T-cell (primary cell): ENCODE measurements around the gene PLBD2. TPM values are rescaled to one million over a fixed set of nuclear protein-coding genes. Genes with fewer than 3 reads are reported as not detected.

Experiments
- ATAC-seq, 4 experiments: fragments of 200-7000 bp in 3 of 4; fragments of 150-1000 bp in 1 of 4; cut with Tn5 transposase; replicated peaks in 1 of 4; 1 replicate in 3 of 4; 2 replicates in 1 of 4; pipeline ENCODE4 v1.10.0; 2021; ENCODE audit warnings: moderate library complexity in 3 of 4, mild to moderate bottlenecking in 2 of 4, moderate number of reproducible peaks in 1 of 4
- CTCF ChIA-PET, 2 donors: fragments of 300-600 bp; sonication (Branson Sonifier 250); formaldehyde crosslinking; loops; one replicate each; lab custom pipeline; 2022; ENCODE audit warnings: antibody characterized with exemption in 2 of 2; lab: Charles Lee
- POLR2A ChIA-PET, 2 donors: fragments of 300-600 bp; sonication (Branson Sonifier 250); formaldehyde crosslinking; loops; one replicate each; lab custom pipeline; 2022; ENCODE audit warnings: antibody characterized with exemption in 2 of 2; lab: Charles Lee
- DNase-seq, 35 experiments: peaks; one replicate each; pipeline versions ENCODE4 v3.0.0 to v3.0.0-alpha.2; 2013 to 2023
- H3K27ac ChIP-seq: one replicate; pipeline ENCODE4 v1.5.1; 2013; ENCODE audit warnings: low read length
- H3K27me3 ChIP-seq, 2 experiments: replicated peaks in 1 of 2; 1 replicate in 1 of 2; 2 replicates in 1 of 2; pipeline versions ENCODE4 v1.6.1 to v1.7.0; 2013; ENCODE audit warnings: low read length in 1 of 2, mixed read lengths in 1 of 2; ENCODE audit not compliant: control insufficient read depth in 2 of 2, insufficient read depth in 2 of 2; ENCODE audit errors: extremely low read depth in 1 of 2
- H3K36me3 ChIP-seq, 2 donors: 1 replicate in 1 of 2; 2 replicates in 1 of 2; pipeline versions ENCODE4 v1.6.1 to v1.7.0; 2013; ENCODE audit warnings: low read length in 1 of 2; ENCODE audit not compliant: control insufficient read depth in 2 of 2, insufficient read depth in 1 of 2; ENCODE audit errors: extremely low read depth in 1 of 2
- H3K4me1 ChIP-seq, 2 experiments: 1 replicate in 1 of 2; 2 replicates in 1 of 2; pipeline versions ENCODE4 v1.6.1 to v1.7.0; 2013; ENCODE audit warnings: low read length in 2 of 2, mixed read lengths in 1 of 2; ENCODE audit not compliant: insufficient read depth in 2 of 2, control insufficient read depth in 1 of 2; ENCODE audit errors: extremely low read depth in 1 of 2
- H3K4me3 ChIP-seq, 2 donors: 1 replicate in 1 of 2; 2 replicates in 1 of 2; pipeline versions ENCODE4 v1.5.1 to v1.7.0; 2013; ENCODE audit warnings: mild to moderate bottlenecking in 2 of 2, low read length in 1 of 2, moderate library complexity in 1 of 2; ENCODE audit not compliant: control insufficient read depth in 1 of 2; ENCODE audit errors: extremely low read depth in 1 of 2
- H3K9me3 ChIP-seq: 2 replicates; pipeline ENCODE4 v1.7.0; 2013
- H3K27ac Mint-ChIP-seq, 2 donors: one replicate each; pipeline ENCODE4 v1.8.0; 2020 to 2021; ENCODE audit warnings: mild to moderate bottlenecking in 2 of 2, mixed read lengths in 2 of 2
- H3K27me3 Mint-ChIP-seq, 2 donors: one replicate each; pipeline ENCODE4 v1.8.0; 2021 to 2022; ENCODE audit warnings: mixed read lengths in 2 of 2
- H3K36me3 Mint-ChIP-seq: one replicate; pipeline ENCODE4 v1.8.0; 2021; ENCODE audit warnings: mixed read lengths
- H3K4me1 Mint-ChIP-seq, 3 donors: one replicate each; pipeline ENCODE4 v1.8.0; 2020 to 2022; ENCODE audit warnings: mixed read lengths in 3 of 3, mild to moderate bottlenecking in 1 of 3
- H3K4me3 Mint-ChIP-seq, 3 donors: one replicate each; pipeline ENCODE4 v1.8.0; 2020 to 2022; ENCODE audit warnings: mild to moderate bottlenecking in 3 of 3, mixed read lengths in 3 of 3, moderate library complexity in 3 of 3
- H3K9me3 Mint-ChIP-seq, 3 donors: one replicate each; pipeline ENCODE4 v1.8.0; 2020 to 2022; ENCODE audit warnings: mixed read lengths in 3 of 3
- WGBS: methylation state at CpG from one replicate; pipeline ENCODE4 v1.1.5; 2013; ENCODE audit warnings: missing lambda C conversion rate; ENCODE audit not compliant: insufficient coverage; 5-methylcytosine and 5-hydroxymethylcytosine counted together
- total RNA-seq, 35 experiments: library from RNA in 6 of 35; stranded (reverse) in 6 of 35; fragments of 120-200 nt in 1 of 35; gene quantifications; one replicate each; pipeline versions ENCODE4 v1.2.1 to v1.2.4 and lab custom pipeline; 2013 to 2026

The PLBD2 gene
- total RNA-seq, 5 donors from 2014 or later (not counting 1 experiment from before 2014, with no cell fraction given): 14.1 to 19.0 (median 15.1) TPM

- Mint-ChIP-seq H3K4me1 (peaks cover 61 to 67% (median 63%) of the 10 kb centered on the region in 3 donors), H3K36me3 (peaks cover 45% of the 10 kb centered on the region), H3K4me3 (no peak overlapping the region), H3K9me3 (no peaks in the 10 kb centered on the region), H3K27me3 (no peaks in the 10 kb centered on the region), H3K27ac (peak overlapping the region; percentile 4 to 5)
- H3K9me3 ChIP-seq: no peaks in the 10 kb centered on the region
- no peaks in the 10 kb centered on the region for H3K27me3 ChIP-seq
- H3K27ac ChIP-seq: no peak overlapping the region
- H3K36me3 ChIP-seq: peaks cover 17 to 36% of the 10 kb centered on the region in 2 donors
- ChIA-PET POLR2A (no interaction called here), CTCF (no interaction called here)
- ATAC-seq (no peak), DNase-seq (no peak)
- no peak overlapping the region for H3K4me3 ChIP-seq
- WGBS: 80% methylated on average over 3 of the region's 5 CpGs
- peaks cover 2 to 22% of the 10 kb centered on the region in 2 experiments for H3K4me1 ChIP-seq
Measured at GRCh38 chr12:113328368-113328889, 30.0 kb upstream of the PLBD2 start.

GRCh38 chr12:113329022-113329790, 29.2 kb upstream of the PLBD2 start:
- ATAC-seq (no peak), DNase-seq (no peak)
- no peaks in the 10 kb centered on the region for H3K27me3 ChIP-seq
- peak overlapping the region in 1 of 3 donors; percentile 3 for H3K4me3 Mint-ChIP-seq
- H3K9me3 Mint-ChIP-seq: no peaks in the 10 kb centered on the region
- peaks cover 17 to 36% of the 10 kb centered on the region in 2 donors for H3K36me3 ChIP-seq
- peaks cover 42% of the 10 kb centered on the region for H3K36me3 Mint-ChIP-seq
- H3K4me1 ChIP-seq: peaks cover 2 to 29% of the 10 kb centered on the region in 2 experiments
- no peaks in the 10 kb centered on the region for H3K27me3 Mint-ChIP-seq
- H3K27ac Mint-ChIP-seq: peak overlapping the region; percentile 25 to 70
- ChIA-PET POLR2A (no interaction called here), CTCF (no interaction called here)
- WGBS: 90% methylated on average over 6 of the region's 9 CpGs
- H3K4me1 Mint-ChIP-seq: peaks cover 63 to 69% (median 67%) of the 10 kb centered on the region in 3 donors
- H3K4me3 ChIP-seq: no peak overlapping the region
- H3K9me3 ChIP-seq: no peaks in the 10 kb centered on the region
- no peak overlapping the region for H3K27ac ChIP-seq

GRCh38 chr12:113329791-113330417, 28.5 kb upstream of the PLBD2 start:
- peak overlapping the region in 1 of 3 donors; percentile 3 for H3K4me3 Mint-ChIP-seq
- ChIA-PET POLR2A (no interaction called here), CTCF (interaction anchor here in 1 of 2 donors (0.6 kb wide), 1 partner anchor 135 kb away, joined by 7 read pairs; no protein-coding TSS in a partner anchor)
- no peaks in the 10 kb centered on the region for H3K27me3 Mint-ChIP-seq
- H3K27ac Mint-ChIP-seq: peak overlapping the region; percentile 25 to 70
- no peaks in the 10 kb centered on the region for H3K9me3 ChIP-seq
- peaks cover 40% of the 10 kb centered on the region for H3K36me3 Mint-ChIP-seq
- no peak overlapping the region for H3K27ac ChIP-seq
- ATAC-seq (no peak), DNase-seq (no peak)
- H3K36me3 ChIP-seq: peaks cover 17 to 36% of the 10 kb centered on the region in 2 donors
- H3K4me3 ChIP-seq: no peak overlapping the region
- no peaks in the 10 kb centered on the region for H3K9me3 Mint-ChIP-seq
- no peaks in the 10 kb centered on the region for H3K27me3 ChIP-seq
- H3K4me1 ChIP-seq: peaks cover 5 to 32% of the 10 kb centered on the region in 2 experiments
- peaks cover 63 to 67% (median 65%) of the 10 kb centered on the region in 3 donors for H3K4me1 Mint-ChIP-seq
- WGBS: no CpG with 5 or more reads among the region's 1 CpG

GRCh38 chr12:113330505-113330904, 27.9 kb upstream of the PLBD2 start:
- ATAC-seq (no peak), DNase-seq (no peak)
- Histone ChIP-seq H3K4me1 (peaks cover 8 to 37% of the 10 kb centered on the region in 2 experiments), H3K4me3 (no peak overlapping the region), H3K27me3 (no peaks in the 10 kb centered on the region), H3K9me3 (no peaks in the 10 kb centered on the region), H3K27ac (no peak overlapping the region), H3K36me3 (peaks cover 17 to 36% of the 10 kb centered on the region in 2 donors)
- ChIA-PET POLR2A (no interaction called here), CTCF (interaction anchor here in 1 of 2 donors (0.6 kb wide), 1 partner anchor 136 kb away, joined by 7 read pairs; no protein-coding TSS in a partner anchor)
- no CpG with 5 or more reads among the region's 2 CpGs for WGBS
- Mint-ChIP-seq H3K9me3 (no peaks in the 10 kb centered on the region), H3K4me1 (peaks cover 62 to 71% (median 64%) of the 10 kb centered on the region in 3 donors), H3K36me3 (peaks cover 39% of the 10 kb centered on the region), H3K27me3 (no peaks in the 10 kb centered on the region), H3K27ac (peak overlapping the region in 1 of 2 donors; percentile 39), H3K4me3 (no peak overlapping the region)

- Mint-ChIP-seq H3K4me1 (peaks cover 58 to 63% (median 62%) of the 10 kb centered on the region in 3 donors), H3K36me3 (peaks cover 35% of the 10 kb centered on the region), H3K9me3 (no peaks in the 10 kb centered on the region), H3K27ac (peak overlapping the region; percentile 30 to 77), H3K4me3 (peak overlapping the region; percentile 91 to 97 (median 96)), H3K27me3 (peaks cover 0 to 4% of the 10 kb centered on the region in 2 donors)
- no peak for DNase-seq
- peak overlapping the region; percentile 35 to 92 for H3K4me3 ChIP-seq
- peaks cover 8 to 35% of the 10 kb centered on the region in 2 experiments for H3K4me1 ChIP-seq
- peaks cover 13 to 36% of the 10 kb centered on the region in 2 donors for H3K36me3 ChIP-seq
- H3K9me3 ChIP-seq: no peaks in the 10 kb centered on the region
- ChIA-PET POLR2A (interaction anchor here in 1 of 2 donors (0.5 to 0.6 kb wide), 2 partner anchors 31 to 68 kb away, joined by 3 to 4 read pairs; no protein-coding TSS in a partner anchor), CTCF (no interaction called here)
- WGBS: 92% methylated on average over 11 of the region's 17 CpGs
- H3K27ac ChIP-seq: no peak overlapping the region
- H3K27me3 ChIP-seq: peaks cover 0 to 10% of the 10 kb centered on the region in 2 experiments
- ATAC-seq: no peak
Measured at GRCh38 chr12:113332688-113333417, 25.5 kb upstream of the PLBD2 start.
